ENCODE measurements around the gene MYH16. TPM values are rescaled to one million over a fixed set of nuclear protein-coding genes. Genes with fewer than 3 reads are reported as not detected.
"Not testable (repeated sequence)": the region's sequence is repeated elsewhere in the genome, so short reads cannot be mapped to it uniquely, and the experiment has no call there.

MYH16 gene
- total RNA-seq, 6 experiments from 2014 or later = not detected

GRCh38 chr7:99268577-99268908, 4.1 kb upstream of the MYH16 start:
- Histone ChIP-seq H3K36me3 (no peaks in the 10 kb centered on the region), H3K4me3 (no peak overlapping the region), H3K27ac (no peak overlapping the region), H3K9me3 (no peaks in the 10 kb centered on the region), H3K27me3 (no peaks in the 10 kb centered on the region), H3K4me1 (no peaks in the 10 kb centered on the region)
- intact Hi-C loops (cut with DNase I) = no loop called here
- ATAC-seq (no peak), DNase-seq (no peak)
- no CpG with 5 or more reads among the region's 4 CpGs for WGBS (ENCODE audit: insufficient coverage, low coverage, low lambda C conversion rate, missing lambda C conversion rate)
- TF ChIP-seq CTCF (IDR thresholded peaks at IDR 0.05) = no peak
- TF ChIP-seq POLR2A (IDR thresholded peaks at IDR 0.05) = no peak

GRCh38 chr7:99270702-99271101, 1.9 kb upstream of the MYH16 start:
- DNase-seq (no peak), ATAC-seq (peak; percentile 59 to 83 (median 73))
- no peaks in the 10 kb centered on the region for H3K36me3 ChIP-seq
- no peak overlapping the region for H3K27ac ChIP-seq
- WGBS (ENCODE audit: insufficient coverage, low coverage, low lambda C conversion rate, missing lambda C conversion rate) = 56% methylated on average over 8 of the region's 16 CpGs
- no peaks in the 10 kb centered on the region for H3K9me3 ChIP-seq
- intact Hi-C loops (cut with DNase I) = no loop called here
- TF ChIP-seq POLR2A (IDR thresholded peaks at IDR 0.05) (no peak), CTCF (IDR thresholded peaks at IDR 0.05) (peak; percentile 32 to 40 (median 38))
- H3K4me3 ChIP-seq = no peak overlapping the region
- H3K4me1 ChIP-seq = no peaks in the 10 kb centered on the region
- no peaks in the 10 kb centered on the region for H3K27me3 ChIP-seq

- H3K4me3 ChIP-seq; H3K27ac ChIP-seq; ATAC-seq; H3K4me1 ChIP-seq; H3K36me3 ChIP-seq; H3K27me3 ChIP-seq; H3K9me3 ChIP-seq; DNase-seq; intact Hi-C loops (cut with DNase I): not testable (repeated sequence)
- 100% methylated on average over 1 of the region's 1 CpG for WGBS (ENCODE audit: insufficient coverage, low coverage, low lambda C conversion rate, missing lambda C conversion rate)
These were observed 922 bp downstream of the MYH16 start for GRCh38 chr7:99273561-99273960.

GRCh38 chr7:99274908-99275307, 2.3 kb downstream of the MYH16 start:
- intact Hi-C loops (cut with DNase I); H3K4me3 ChIP-seq; H3K27me3 ChIP-seq; H3K27ac ChIP-seq; H3K9me3 ChIP-seq; DNase-seq; H3K36me3 ChIP-seq; ATAC-seq; H3K4me1 ChIP-seq: not testable (repeated sequence)
- 81% methylated on average over 7 of the region's 7 CpGs for WGBS (ENCODE audit: insufficient coverage, low coverage, low lambda C conversion rate, missing lambda C conversion rate)

- H3K27ac ChIP-seq = no peak overlapping the region
- H3K9me3 ChIP-seq = no peaks in the 10 kb centered on the region
- no CpG with 5 or more reads among the region's 7 CpGs for WGBS (ENCODE audit: insufficient coverage, low coverage, low lambda C conversion rate, missing lambda C conversion rate)
- no peak for DNase-seq
- no peaks in the 10 kb centered on the region for H3K4me1 ChIP-seq
- H3K4me3 ChIP-seq = no peak overlapping the region
- no peaks in the 10 kb centered on the region for H3K36me3 ChIP-seq
- no peak for ATAC-seq
- intact Hi-C loops (cut with DNase I) = no loop called here
- no peaks in the 10 kb centered on the region for H3K27me3 ChIP-seq
- TF ChIP-seq POLR2A (IDR thresholded peaks at IDR 0.05) = no peak
- no peak for TF ChIP-seq CTCF (IDR thresholded peaks at IDR 0.05)
These were observed 2.9 kb downstream of the MYH16 start for GRCh38 chr7:99275496-99275895.

GRCh38 chr7:99278180-99278579, 5.5 kb downstream of the MYH16 start:
- Histone ChIP-seq H3K4me1 (no peaks in the 10 kb centered on the region), H3K27me3 (no peaks in the 10 kb centered on the region), H3K27ac (no peak overlapping the region), H3K4me3 (no peak overlapping the region), H3K9me3 (no peaks in the 10 kb centered on the region), H3K36me3 (no peaks in the 10 kb centered on the region)
- DNase-seq (no peak), ATAC-seq (no peak)
- WGBS (ENCODE audit: insufficient coverage, low coverage, low lambda C conversion rate, missing lambda C conversion rate) = 56% methylated on average over 2 of the region's 5 CpGs
- intact Hi-C loops (cut with DNase I) = no loop called here
- TF ChIP-seq CTCF (IDR thresholded peaks at IDR 0.05) (no peak), POLR2A (IDR thresholded peaks at IDR 0.05) (no peak)

- H3K9me3 ChIP-seq; H3K4me3 ChIP-seq; H3K36me3 ChIP-seq; ATAC-seq; H3K27ac ChIP-seq; H3K27me3 ChIP-seq; DNase-seq; intact Hi-C loops (cut with DNase I); H3K4me1 ChIP-seq: not testable (repeated sequence)
- 80% methylated on average over 1 of the region's 4 CpGs for WGBS (ENCODE audit: insufficient coverage, low coverage, low lambda C conversion rate, missing lambda C conversion rate)
These were observed 11.5 kb downstream of the MYH16 start for GRCh38 chr7:99284165-99284564.
